ENCODE data around the gene PRTFDC1. TPM values are rescaled to one million over a fixed set of nuclear protein-coding genes. Genes with fewer than 3 reads are reported as not detected.

The PRTFDC1 gene
- total and polyA plus RNA-seq, 11 donors = 1.9 to 13.1 (median 4.6) TPM

DNA sequence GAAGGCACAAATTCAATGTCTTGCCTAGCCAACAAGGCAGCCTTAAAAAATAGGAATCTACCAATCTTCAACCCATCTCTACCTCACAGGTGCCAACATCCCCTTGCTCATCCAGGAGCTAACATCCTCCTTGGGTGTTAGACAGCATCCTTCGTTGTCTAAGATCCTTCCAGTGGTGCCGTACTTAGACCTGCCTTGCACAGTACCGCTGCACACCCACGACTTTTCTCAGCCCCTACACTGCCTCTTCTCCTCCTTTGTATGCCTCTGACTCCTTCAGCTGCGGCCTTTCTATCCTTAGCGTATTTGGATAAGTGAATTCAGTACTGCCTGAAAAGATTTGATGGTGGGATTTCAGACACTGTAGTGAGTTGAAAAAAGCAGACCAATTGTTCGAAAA, 15.9 kb upstream of the PRTFDC1 start:
- Histone ChIP-seq H3K4me1 (peaks cover 0 to 8% (median 0%) of the 10 kb centered on the region in 12 donors), H3K9me3 (no peaks in the 10 kb centered on the region), H3K4me3 (no peak overlapping the region), H3K36me3 (no peaks in the 10 kb centered on the region), H3K27ac (no peak overlapping the region), H3K27me3 (no peaks in the 10 kb centered on the region)
- no peak for DNase-seq
- 93 to 95% (median 94%) methylated on average over 7 of the region's 7 CpGs for WGBS, 4 donors
- TF ChIP-seq, protein P1, sequence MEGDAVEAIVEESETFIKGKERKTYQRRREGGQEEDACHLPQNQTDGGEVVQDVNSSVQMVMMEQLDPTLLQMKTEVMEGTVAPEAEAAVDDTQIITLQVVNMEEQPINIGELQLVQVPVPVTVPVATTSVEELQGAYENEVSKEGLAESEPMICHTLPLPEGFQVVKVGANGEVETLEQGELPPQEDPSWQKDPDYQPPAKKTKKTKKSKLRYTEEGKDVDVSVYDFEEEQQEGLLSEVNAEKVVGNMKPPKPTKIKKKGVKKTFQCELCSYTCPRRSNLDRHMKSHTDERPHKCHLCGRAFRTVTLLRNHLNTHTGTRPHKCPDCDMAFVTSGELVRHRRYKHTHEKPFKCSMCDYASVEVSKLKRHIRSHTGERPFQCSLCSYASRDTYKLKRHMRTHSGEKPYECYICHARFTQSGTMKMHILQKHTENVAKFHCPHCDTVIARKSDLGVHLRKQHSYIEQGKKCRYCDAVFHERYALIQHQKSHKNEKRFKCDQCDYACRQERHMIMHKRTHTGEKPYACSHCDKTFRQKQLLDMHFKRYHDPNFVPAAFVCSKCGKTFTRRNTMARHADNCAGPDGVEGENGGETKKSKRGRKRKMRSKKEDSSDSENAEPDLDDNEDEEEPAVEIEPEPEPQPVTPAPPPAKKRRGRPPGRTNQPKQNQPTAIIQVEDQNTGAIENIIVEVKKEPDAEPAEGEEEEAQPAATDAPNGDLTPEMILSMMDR (IDR thresholded peaks at IDR 0.05) = no peak
- TF ChIP-seq POLR2A (IDR thresholded peaks at IDR 0.05) = no peak
- ATAC-seq = no peak
- intact Hi-C loops (cut with DNase I) = no loop called here

DNA sequence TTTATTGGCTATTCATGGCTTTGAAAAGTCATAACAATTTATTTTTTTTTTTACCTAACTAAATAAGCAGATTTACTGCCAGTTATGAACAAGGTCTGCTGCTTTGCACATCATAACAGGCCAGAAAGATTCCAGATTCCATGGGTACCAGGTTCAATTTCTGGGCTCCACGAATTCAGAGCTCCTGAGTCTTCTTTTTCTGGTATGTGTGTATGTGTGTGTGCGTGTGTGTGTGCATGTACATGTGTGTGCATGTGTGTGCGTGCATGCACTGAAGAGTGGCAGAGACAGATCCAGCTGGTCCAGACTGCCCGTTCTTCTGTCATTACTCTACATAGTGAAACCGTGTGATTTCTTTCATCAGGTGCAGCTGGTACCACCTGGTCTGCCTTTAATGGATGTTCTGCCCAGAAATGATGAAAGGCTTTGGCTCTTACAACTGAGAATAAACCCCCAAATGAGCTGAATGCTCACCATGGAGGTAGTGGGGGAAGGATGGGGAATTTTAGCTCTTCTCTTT, 14.6 kb upstream of the PRTFDC1 start:
- Histone ChIP-seq H3K9me3 (no peaks in the 10 kb centered on the region), H3K4me1 (peaks cover 0 to 8% (median 0%) of the 10 kb centered on the region in 12 donors), H3K36me3 (no peaks in the 10 kb centered on the region), H3K27me3 (no peaks in the 10 kb centered on the region), H3K27ac (no peak overlapping the region), H3K4me3 (no peak overlapping the region)
- intact Hi-C loops (cut with DNase I) = no loop called here
- WGBS, 4 donors = 89 to 94% (median 91%) methylated on average over 5 of the region's 5 CpGs
- ATAC-seq (no peak), DNase-seq (no peak)
- TF ChIP-seq, protein P1 (IDR thresholded peaks at IDR 0.05) = no peak
- TF ChIP-seq POLR2A (IDR thresholded peaks at IDR 0.05) = no peak

DNA sequence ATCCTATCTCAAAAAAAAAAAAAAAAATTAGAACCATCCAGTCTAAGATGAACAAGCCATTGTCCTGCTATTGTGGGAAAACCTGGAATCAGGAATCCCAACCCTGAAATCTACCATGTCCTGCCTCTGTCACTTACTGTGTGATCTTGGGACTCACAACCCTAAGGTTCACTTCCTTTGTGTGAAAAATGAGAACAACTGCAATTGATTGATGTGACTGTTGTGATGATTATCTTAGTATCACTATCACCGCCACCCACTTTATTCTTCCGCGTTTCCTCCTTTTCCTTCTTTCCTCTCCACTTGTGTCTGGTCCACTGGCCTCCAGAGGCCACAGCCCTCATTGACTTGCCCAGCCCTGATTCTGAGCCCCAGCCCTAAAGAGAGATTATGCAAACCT, 12.6 kb upstream of the PRTFDC1 start:
- ATAC-seq = no peak
- H3K4me3 ChIP-seq = no peak overlapping the region
- H3K27me3 ChIP-seq = no peaks in the 10 kb centered on the region
- H3K36me3 ChIP-seq = no peaks in the 10 kb centered on the region
- H3K27ac ChIP-seq = no peak overlapping the region
- intact Hi-C loops (cut with DNase I) = no loop called here
- H3K4me1 ChIP-seq = peaks cover 0 to 7% (median 0%) of the 10 kb centered on the region in 12 donors
- TF ChIP-seq, protein P1 (IDR thresholded peaks at IDR 0.05) = no peak
- TF ChIP-seq POLR2A (IDR thresholded peaks at IDR 0.05) = no peak
- DNase-seq = no peak
- WGBS, 4 donors = 75 to 92% (median 83%) methylated on average over 3 of the region's 3 CpGs
- no peaks in the 10 kb centered on the region for H3K9me3 ChIP-seq

DNA sequence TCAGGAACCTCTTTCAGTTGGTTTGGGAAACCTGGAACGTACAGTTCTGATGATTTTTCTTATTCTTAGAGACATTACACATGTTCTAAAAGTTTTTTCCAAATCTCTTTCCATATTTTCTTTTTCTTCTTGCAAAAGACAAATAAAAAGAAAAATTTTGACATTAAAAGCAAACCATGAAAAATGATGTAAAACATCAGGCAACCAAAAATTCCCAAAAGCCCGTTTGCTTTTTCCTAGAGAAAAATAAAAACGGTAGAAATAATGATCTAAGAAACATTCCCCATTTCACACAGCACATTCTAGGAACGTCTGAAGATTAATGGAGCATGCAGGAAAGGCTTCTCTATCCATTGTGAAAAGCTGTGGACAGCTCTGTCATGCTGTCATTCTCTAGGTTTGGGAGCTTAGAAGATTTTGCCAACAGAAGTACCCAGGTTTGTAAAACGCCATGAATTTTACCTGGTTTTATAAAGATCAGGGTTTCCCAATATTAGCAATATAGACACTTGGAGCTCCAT, 11.2 kb upstream of the PRTFDC1 start:
- Histone ChIP-seq H3K4me3 (no peak overlapping the region), H3K27me3 (no peaks in the 10 kb centered on the region), H3K36me3 (no peaks in the 10 kb centered on the region), H3K27ac (peak overlapping the region in 2 of 12 donors; percentile 1 to 15), H3K4me1 (peaks cover 0 to 16% (median 2%) of the 10 kb centered on the region in 12 donors), H3K9me3 (no peaks in the 10 kb centered on the region)
- intact Hi-C loops (cut with DNase I) = no loop called here
- WGBS, 4 donors = 64 to 72% (median 67%) methylated on average over 5 of the region's 5 CpGs
- ATAC-seq = no peak
- TF ChIP-seq, protein P1 (IDR thresholded peaks at IDR 0.05) = no peak
- TF ChIP-seq POLR2A (IDR thresholded peaks at IDR 0.05) = no peak
- no peak for DNase-seq

Measured in heart left ventricle (tissue), 16 donors.